ENCODE results near the gene GCN1. TPM values are rescaled to one million over a fixed set of nuclear protein-coding genes. Genes with fewer than 3 reads are reported as not detected.

The GCN1 gene
- total and polyA plus RNA-seq, 7 donors, result 9.2 to 70.3 (median 32.9) TPM

DNA sequence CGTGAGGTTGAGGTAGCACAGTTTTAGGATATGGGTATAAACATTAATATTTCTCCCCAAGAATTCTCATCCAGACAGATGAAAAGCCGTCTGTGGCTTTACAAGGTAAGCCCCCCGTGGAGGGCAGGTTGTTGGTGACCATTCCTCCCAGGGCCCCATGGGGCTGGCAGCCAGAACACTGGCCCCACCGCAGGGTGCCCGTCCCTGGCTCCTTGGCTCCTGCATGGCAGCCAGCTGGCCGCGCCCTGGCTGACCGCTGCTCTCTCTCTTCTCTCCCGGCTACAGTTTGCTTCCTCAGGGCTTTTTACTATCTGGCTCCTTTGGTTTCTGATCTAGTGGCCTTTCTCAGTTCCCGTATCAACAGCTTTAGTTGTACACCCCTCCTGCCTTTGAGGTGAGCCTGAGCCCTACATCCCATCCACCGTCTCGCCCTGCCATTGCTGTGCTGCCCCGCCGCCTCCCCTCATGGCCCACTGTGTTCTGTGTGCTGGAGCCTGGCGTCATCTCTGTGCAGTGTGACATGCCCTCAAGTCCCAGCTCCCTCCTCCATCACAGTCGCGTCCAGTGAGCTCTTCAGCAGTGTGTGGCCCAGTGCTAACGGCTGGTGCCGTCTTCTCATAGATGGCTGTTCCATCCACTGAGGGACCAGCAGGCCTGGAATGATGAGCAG, 103.8 kb downstream of the GCN1 start:
- peaks cover 0 to 36% (median 27%) of the 10 kb centered on the region in 4 donors for H3K4me1 ChIP-seq
- intact Hi-C loops (cut with DNase I), result no loop called here
- peaks cover 0 to 14% (median 3%) of the 10 kb centered on the region in 4 donors for H3K36me3 ChIP-seq
- no peaks in the 10 kb centered on the region for H3K27me3 ChIP-seq
- no peak for DNase-seq
- TF ChIP-seq POLR2AphosphoS5 (IDR thresholded peaks at IDR 0.05) (no peak), POLR2A (IDR thresholded peaks at IDR 0.05) (no peak), EP300 (IDR thresholded peaks at IDR 0.05) (no peak)
- TF ChIP-seq, protein P1, sequence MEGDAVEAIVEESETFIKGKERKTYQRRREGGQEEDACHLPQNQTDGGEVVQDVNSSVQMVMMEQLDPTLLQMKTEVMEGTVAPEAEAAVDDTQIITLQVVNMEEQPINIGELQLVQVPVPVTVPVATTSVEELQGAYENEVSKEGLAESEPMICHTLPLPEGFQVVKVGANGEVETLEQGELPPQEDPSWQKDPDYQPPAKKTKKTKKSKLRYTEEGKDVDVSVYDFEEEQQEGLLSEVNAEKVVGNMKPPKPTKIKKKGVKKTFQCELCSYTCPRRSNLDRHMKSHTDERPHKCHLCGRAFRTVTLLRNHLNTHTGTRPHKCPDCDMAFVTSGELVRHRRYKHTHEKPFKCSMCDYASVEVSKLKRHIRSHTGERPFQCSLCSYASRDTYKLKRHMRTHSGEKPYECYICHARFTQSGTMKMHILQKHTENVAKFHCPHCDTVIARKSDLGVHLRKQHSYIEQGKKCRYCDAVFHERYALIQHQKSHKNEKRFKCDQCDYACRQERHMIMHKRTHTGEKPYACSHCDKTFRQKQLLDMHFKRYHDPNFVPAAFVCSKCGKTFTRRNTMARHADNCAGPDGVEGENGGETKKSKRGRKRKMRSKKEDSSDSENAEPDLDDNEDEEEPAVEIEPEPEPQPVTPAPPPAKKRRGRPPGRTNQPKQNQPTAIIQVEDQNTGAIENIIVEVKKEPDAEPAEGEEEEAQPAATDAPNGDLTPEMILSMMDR (IDR thresholded peaks at IDR 0.05), result no peak
- H3K4me3 ChIP-seq, result no peak overlapping the region
- WGBS, 2 donors, result 88 to 90% methylated on average over 19 of the region's 19 CpGs
- no peak overlapping the region for H3K27ac ChIP-seq
- H3K9me3 ChIP-seq, result no peaks in the 10 kb centered on the region

DNA sequence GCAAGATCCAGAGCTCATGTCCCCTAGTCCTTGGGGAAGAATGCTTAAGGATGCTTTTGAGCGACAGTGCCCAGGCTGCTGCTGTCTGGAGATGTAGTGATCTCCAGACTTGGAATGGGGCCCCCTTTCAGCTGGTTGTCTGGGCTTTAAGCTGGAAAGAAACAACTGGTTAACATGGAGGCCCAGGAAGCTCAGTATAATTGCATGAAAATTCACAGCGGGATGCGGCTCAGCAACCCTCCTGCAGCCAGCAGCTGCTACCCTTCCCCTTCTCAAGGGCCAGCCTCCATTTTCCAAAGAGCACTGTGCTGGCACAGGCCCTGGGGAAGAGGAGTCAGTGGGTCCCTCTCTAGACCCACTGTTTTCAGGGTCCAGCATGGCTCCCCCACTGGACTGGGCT, 104.3 kb downstream of the GCN1 start:
- no peak for TF ChIP-seq POLR2A (IDR thresholded peaks at IDR 0.05)
- TF ChIP-seq, protein P1 (IDR thresholded peaks at IDR 0.05), result no peak
- TF ChIP-seq EP300 (IDR thresholded peaks at IDR 0.05), result no peak
- intact Hi-C loops (cut with DNase I), result no loop called here
- DNase-seq, result no peak
- Histone ChIP-seq H3K4me1 (peaks cover 0 to 33% (median 25%) of the 10 kb centered on the region in 4 donors), H3K27ac (no peak overlapping the region), H3K4me3 (no peak overlapping the region), H3K27me3 (no peaks in the 10 kb centered on the region), H3K36me3 (peaks cover 0 to 10% (median 3%) of the 10 kb centered on the region in 4 donors), H3K9me3 (no peaks in the 10 kb centered on the region)
- 90 to 92% methylated on average over 3 of the region's 3 CpGs for WGBS, 2 donors

DNA sequence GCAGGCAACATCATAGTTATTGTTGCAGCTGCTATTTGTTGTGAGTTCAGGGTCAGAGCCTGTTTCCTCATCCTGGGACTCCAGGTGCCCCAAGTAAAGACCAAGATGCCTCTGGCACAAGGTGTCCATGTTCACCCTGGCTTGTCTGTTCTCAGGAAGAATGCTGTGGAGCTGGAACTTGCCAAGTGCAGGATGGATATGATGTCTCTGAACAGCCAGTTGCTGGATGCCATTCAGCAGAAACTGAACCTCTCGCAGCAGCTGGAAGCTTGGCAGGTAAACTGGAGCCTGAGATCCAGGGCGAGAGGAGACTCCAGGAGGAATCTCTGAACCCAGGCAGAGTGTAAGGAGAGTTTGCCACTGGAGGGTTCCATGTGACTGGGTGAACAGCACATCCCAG, 104.7 kb downstream of the GCN1 start:
- H3K27me3 ChIP-seq, result no peaks in the 10 kb centered on the region
- H3K4me1 ChIP-seq, result peaks cover 0 to 29% (median 23%) of the 10 kb centered on the region in 4 donors
- peaks cover 0 to 10% (median 2%) of the 10 kb centered on the region in 4 donors for H3K36me3 ChIP-seq
- H3K9me3 ChIP-seq, result no peaks in the 10 kb centered on the region
- no peak overlapping the region for H3K4me3 ChIP-seq
- DNase-seq, result no peak
- no peak overlapping the region for H3K27ac ChIP-seq
- TF ChIP-seq EP300 (IDR thresholded peaks at IDR 0.05), result no peak
- 90 to 93% methylated on average over 2 of the region's 2 CpGs for WGBS, 2 donors
- intact Hi-C loops (cut with DNase I), result no loop called here

DNA sequence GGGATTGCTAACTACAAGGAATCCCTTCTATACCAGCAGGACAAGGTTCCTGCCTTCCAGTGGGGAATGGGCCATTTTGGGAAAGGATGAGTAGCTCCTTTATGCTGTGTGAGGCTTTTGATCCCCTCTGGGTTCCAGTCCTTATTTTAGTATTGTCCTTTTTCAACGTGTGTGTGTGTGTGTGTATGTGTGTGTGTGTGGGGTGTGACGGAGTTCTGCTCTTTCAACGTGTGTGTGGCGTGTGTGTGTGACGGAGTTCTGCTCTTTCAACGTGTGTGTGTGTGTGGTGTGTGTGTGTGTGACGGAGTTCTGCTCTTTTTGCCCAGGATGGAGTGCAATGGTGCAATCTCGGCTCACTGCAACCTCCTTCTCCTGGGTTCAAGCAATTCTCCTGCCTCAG, 105.4 kb downstream of the GCN1 start:
- no peaks in the 10 kb centered on the region for H3K27me3 ChIP-seq
- H3K27ac ChIP-seq, result no peak overlapping the region
- TF ChIP-seq EP300 (IDR thresholded peaks at IDR 0.05) (no peak), POLR2A (IDR thresholded peaks at IDR 0.05) (no peak), POLR2AphosphoS5 (IDR thresholded peaks at IDR 0.05) (no peak)
- TF ChIP-seq, protein P1 (IDR thresholded peaks at IDR 0.05), result no peak
- no peaks in the 10 kb centered on the region for H3K9me3 ChIP-seq
- peaks cover 0 to 22% (median 17%) of the 10 kb centered on the region in 4 donors for H3K4me1 ChIP-seq
- peaks cover 0 to 3% (median 0%) of the 10 kb centered on the region in 4 donors for H3K36me3 ChIP-seq
- intact Hi-C loops (cut with DNase I), result no loop called here
- WGBS, 2 donors, result 31 to 40% methylated on average over 8 of the region's 8 CpGs
- DNase-seq, result no peak
- H3K4me3 ChIP-seq, result no peak overlapping the region

DNA sequence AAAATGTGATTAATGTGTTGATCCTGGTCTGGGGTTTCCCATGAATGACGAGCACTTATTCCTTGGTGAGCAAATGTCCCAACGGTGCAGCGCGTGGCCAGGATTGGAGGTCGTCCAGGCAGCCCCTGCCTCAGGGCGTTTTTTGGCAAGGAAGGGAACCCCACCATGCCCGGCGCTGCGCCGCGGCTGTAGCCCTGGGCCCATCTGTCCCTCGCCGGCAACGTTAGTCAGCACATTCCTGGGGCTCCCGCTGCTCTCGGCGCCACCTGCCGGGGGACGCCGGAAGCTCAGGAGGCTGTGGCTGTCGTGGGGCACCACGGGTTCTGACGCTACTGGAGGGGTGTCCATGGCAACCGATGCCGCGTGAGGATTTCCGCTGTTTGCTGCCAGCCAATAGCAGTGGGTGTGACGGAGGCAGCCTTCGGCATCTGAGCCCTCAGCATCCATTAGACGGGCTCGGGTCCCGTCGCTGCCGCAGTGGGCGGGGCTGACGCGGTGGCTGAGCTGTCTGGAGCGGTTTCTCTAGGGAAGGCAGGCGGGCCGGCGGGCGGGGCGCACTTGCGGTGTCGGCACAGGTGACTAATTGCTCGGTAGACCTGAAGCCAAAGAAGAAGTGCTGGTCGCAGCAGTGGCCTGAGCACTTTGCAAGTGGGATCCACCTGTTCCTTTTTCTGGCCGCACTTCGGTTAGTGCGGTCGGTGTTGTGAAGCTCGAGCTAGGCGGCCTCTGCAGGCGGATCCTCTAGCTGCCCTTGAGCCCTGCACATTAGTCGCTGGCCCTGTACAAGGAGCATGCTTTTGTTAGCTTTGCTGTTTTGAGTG, 107.5 kb downstream of the GCN1 start:
- peak; percentile 99 for DNase-seq
- Histone ChIP-seq H3K27ac (peak overlapping the region; percentile 66 to 82 (median 70)), H3K9me3 (no peaks in the 10 kb centered on the region), H3K4me1 (peaks cover 0 to 14% (median 13%) of the 10 kb centered on the region in 4 donors), H3K4me3 (peak overlapping the region; percentile 13 to 49 (median 42)), H3K27me3 (no peaks in the 10 kb centered on the region), H3K36me3 (no peaks in the 10 kb centered on the region)
- intact Hi-C loops (cut with DNase I), result loop anchor here (2.0 kb wide), 2 partner anchors 30 to 98 kb away; partner anchors contain the start of genes BICDL1 and RAB35
- no peak for TF ChIP-seq POLR2A (IDR thresholded peaks at IDR 0.05)
- TF ChIP-seq EP300 (IDR thresholded peaks at IDR 0.05), result peak in 2 of 4 donors; percentile 63 to 94
- peak; percentile 59 to 91 (median 70) for TF ChIP-seq POLR2AphosphoS5 (IDR thresholded peaks at IDR 0.05)
- TF ChIP-seq, protein P1 (IDR thresholded peaks at IDR 0.05), result peak; percentile 92 to 97 (median 96)
- WGBS, 2 donors, result 1% methylated on average over 55 of the region's 55 CpGs
